ENCODE measurements around the gene STIP1.

The STIP1 gene

GRCh38 chr11:64253043-64253442, 67.1 kb downstream of the STIP1 start:
- DNase-seq: no peak

- no peak for DNase-seq
Observed at GRCh38 chr11:64253481-64253880, 67.5 kb downstream of the STIP1 start.

All from NCI-H1694 (cell line).